Loucy (cell line): ENCODE measurements around the gene ZFP14.

Source experiments
- H2AFZ ChIP-seq: fragments of 200-600 bp; sonication (generic); 2 replicates; pipeline ENCODE4 v1.6.0; 2016; ENCODE audit warnings: antibody characterized with exemption, mild to moderate bottlenecking, low read length, moderate library complexity
- H3F3A ChIP-seq: fragments of 200-600 bp; 2 replicates; pipeline ENCODE4 v1.6.0; 2016; ENCODE audit warnings: antibody characterized with exemption, low read depth, mild to moderate bottlenecking
- H3K27me3 ChIP-seq: fragments of 200-600 bp; sonication (generic); 2 replicates; pipeline ENCODE4 v1.6.1; 2014; ENCODE audit warnings: low read length, mild to moderate bottlenecking; ENCODE audit not compliant: insufficient read depth, poor library complexity, severe bottlenecking
- H3K36me3 ChIP-seq: fragments of 200-600 bp; sonication (generic); 2 replicates; pipeline ENCODE4 v1.6.1; 2016; ENCODE audit warnings: low read length; ENCODE audit not compliant: insufficient read depth
- H3K4me1 ChIP-seq: fragments of 200-600 bp; sonication (generic); 2 replicates; pipeline ENCODE4 v1.5.1; 2014; ENCODE audit warnings: low read length, mild to moderate bottlenecking; ENCODE audit not compliant: insufficient read depth, poor library complexity, severe bottlenecking
- H3K4me2 ChIP-seq: fragments of 200-600 bp; sonication (generic); 2 replicates; pipeline ENCODE4 v1.6.0; 2014; ENCODE audit warnings: antibody characterized with exemption, low read length, low read depth, mild to moderate bottlenecking; ENCODE audit not compliant: poor library complexity, severe bottlenecking
- H3K4me3 ChIP-seq: fragments of 200-600 bp; sonication (generic); 2 replicates; pipeline ENCODE4 v1.5.1; 2014; ENCODE audit warnings: low read length, mild to moderate bottlenecking, mixed read lengths; ENCODE audit not compliant: poor library complexity, severe bottlenecking
- H3K79me2 ChIP-seq: fragments of 200-600 bp; sonication (generic); 2 replicates; pipeline ENCODE4 v1.6.1; 2014; ENCODE audit warnings: low read length; ENCODE audit not compliant: insufficient read depth
- H3K9ac ChIP-seq: fragments of 200-600 bp; sonication (generic); 2 replicates; pipeline ENCODE4 v1.6.0; 2014; ENCODE audit warnings: mild to moderate bottlenecking, low read depth, low read length, moderate library complexity; ENCODE audit not compliant: poor library complexity, severe bottlenecking
- H3K9me2 ChIP-seq: fragments of 200-600 bp; sonication (generic); replicated peaks from 2 replicates; pipeline ENCODE4 v1.6.1; 2016; ENCODE audit warnings: low read depth, low read length, mixed read lengths
- H3K9me3 ChIP-seq: fragments of 200-600 bp; sonication (generic); 2 replicates; pipeline ENCODE4 v1.6.1; 2014; ENCODE audit warnings: mild to moderate bottlenecking, antibody characterized with exemption, low read length, low read depth; ENCODE audit not compliant: insufficient read depth
- H4K20me1 ChIP-seq: fragments of 200-600 bp; sonication (generic); 2 replicates; pipeline ENCODE4 v1.6.0; 2014; ENCODE audit warnings: antibody characterized with exemption, low read length, mild to moderate bottlenecking; ENCODE audit not compliant: insufficient read depth, poor library complexity, severe bottlenecking
- EZH2phosphoT487 ChIP-seq: fragments of 200-600 bp; IDR thresholded peaks from 2 replicates; pipeline ENCODE4 v1.6.1; 2018; ENCODE audit warnings: antibody characterized with exemption, mild to moderate bottlenecking, moderate library complexity, borderline replicate concordance
- TF ChIP-seq, protein P1 (sequence below): fragments of 200-600 bp; sonication (generic); conservative IDR thresholded peaks from 2 replicates; pipeline ENCODE4 v1.5.1; 2014; ENCODE audit warnings: mild to moderate bottlenecking, antibody characterized with exemption, low read length

The ZFP14 gene

DNA sequence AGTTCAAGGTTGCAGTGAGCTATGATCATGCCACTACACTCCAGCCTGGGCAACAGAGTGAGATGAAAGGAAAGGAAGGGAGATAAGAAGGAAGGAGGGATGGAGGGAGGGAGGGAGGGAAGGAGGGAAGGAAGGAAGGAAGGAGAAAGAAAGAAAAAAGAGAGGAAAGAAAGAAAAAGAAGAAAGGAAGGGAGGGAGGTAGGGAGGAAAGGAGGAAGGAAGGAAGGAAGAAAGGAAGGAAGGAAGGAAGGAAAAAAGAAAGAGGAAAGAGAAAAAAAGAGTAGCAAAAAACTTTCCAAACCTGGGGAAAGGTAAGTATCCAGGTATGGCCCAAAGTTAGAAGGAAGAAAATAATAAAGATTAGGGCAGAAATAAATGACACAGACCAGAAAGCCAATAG, 7.1 kb downstream of the ZFP14 start:
- H3F3A ChIP-seq, result no peaks in the 10 kb centered on the region
- no peak overlapping the region for H3K9ac ChIP-seq
- peaks cover 14% of the 10 kb centered on the region; the same call in 1 of the 2 replicates for H3K79me2 ChIP-seq
- peaks cover 3% of the 10 kb centered on the region; the same call in 1 of the 2 replicates for H3K36me3 ChIP-seq
- H3K9me2 ChIP-seq, result no peaks in the 10 kb centered on the region
- no peaks in the 10 kb centered on the region for H3K4me1 ChIP-seq
- H3K9me3 ChIP-seq, result peaks cover 3% of the 10 kb centered on the region; the same call in 1 of the 2 replicates
- H3K4me2 ChIP-seq, result no peak overlapping the region
- no peaks in the 10 kb centered on the region for H3K27me3 ChIP-seq
- no peak overlapping the region for H3K4me3 ChIP-seq
- H2AFZ ChIP-seq, result no peak overlapping the region
- H4K20me1 ChIP-seq, result no peaks in the 10 kb centered on the region
- TF ChIP-seq, protein P1, sequence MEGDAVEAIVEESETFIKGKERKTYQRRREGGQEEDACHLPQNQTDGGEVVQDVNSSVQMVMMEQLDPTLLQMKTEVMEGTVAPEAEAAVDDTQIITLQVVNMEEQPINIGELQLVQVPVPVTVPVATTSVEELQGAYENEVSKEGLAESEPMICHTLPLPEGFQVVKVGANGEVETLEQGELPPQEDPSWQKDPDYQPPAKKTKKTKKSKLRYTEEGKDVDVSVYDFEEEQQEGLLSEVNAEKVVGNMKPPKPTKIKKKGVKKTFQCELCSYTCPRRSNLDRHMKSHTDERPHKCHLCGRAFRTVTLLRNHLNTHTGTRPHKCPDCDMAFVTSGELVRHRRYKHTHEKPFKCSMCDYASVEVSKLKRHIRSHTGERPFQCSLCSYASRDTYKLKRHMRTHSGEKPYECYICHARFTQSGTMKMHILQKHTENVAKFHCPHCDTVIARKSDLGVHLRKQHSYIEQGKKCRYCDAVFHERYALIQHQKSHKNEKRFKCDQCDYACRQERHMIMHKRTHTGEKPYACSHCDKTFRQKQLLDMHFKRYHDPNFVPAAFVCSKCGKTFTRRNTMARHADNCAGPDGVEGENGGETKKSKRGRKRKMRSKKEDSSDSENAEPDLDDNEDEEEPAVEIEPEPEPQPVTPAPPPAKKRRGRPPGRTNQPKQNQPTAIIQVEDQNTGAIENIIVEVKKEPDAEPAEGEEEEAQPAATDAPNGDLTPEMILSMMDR, result no peak
- no peak for TF ChIP-seq EZH2phosphoT487

DNA sequence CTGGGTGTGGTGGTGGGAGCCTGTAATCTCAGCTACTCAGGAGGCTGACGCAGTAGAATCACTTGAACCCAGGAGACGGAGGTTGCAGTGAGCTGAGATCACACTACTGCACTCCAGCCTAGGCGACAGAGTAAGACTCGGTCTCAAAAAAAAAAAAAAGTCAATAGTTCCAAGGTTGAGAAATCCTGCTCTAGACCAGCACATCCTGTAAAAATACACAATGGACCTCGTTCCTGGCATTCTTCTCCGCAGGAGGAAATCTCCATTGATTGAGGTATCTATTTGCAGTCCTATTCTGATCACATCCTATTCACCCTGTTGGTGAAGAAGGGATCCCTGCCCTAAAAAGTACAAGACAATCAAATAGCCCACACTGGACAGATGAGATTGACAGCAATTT, 15.2 kb downstream of the ZFP14 start:
- H3K36me3 ChIP-seq, result peaks cover 42% of the 10 kb centered on the region
- TF ChIP-seq, protein P1, result no peak
- TF ChIP-seq EZH2phosphoT487, result no peak
- H2AFZ ChIP-seq, result no peak overlapping the region
- H3K9ac ChIP-seq, result no peak overlapping the region
- H3K9me2 ChIP-seq, result no peaks in the 10 kb centered on the region
- no peaks in the 10 kb centered on the region for H3K4me1 ChIP-seq
- no peaks in the 10 kb centered on the region for H3K9me3 ChIP-seq
- H3K79me2 ChIP-seq, result no peaks in the 10 kb centered on the region
- H4K20me1 ChIP-seq, result no peaks in the 10 kb centered on the region
- no peaks in the 10 kb centered on the region for H3F3A ChIP-seq
- no peak overlapping the region for H3K4me2 ChIP-seq
- H3K27me3 ChIP-seq, result no peaks in the 10 kb centered on the region
- H3K4me3 ChIP-seq, result no peak overlapping the region

DNA sequence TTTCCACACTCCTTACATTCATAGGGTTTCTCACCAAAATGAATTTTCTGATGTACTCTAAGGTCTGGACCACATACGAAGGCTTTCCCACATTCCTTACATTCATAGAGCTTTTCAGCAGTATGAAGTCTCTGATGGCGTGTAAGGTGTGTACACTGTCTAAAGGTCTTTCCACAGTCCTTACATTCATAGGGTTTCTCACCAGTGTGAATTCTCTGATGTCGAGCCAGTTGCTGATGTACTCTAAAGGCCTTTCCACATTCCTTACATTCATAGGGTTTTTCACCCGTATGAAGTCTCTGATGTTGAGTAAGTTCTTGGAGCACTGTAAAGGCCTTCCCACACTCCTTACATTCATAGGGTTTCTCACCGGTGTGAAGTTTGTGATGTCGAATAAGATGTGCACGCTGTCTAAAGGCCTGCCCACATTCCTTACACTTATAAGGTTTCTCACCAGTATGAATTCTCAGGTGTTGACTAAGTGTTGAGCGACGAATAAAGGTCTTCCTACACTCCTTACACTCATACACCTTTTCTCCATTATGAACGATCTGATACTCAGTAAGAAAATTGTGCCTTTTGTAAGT, 38.1 kb downstream of the ZFP14 start:
- no peak overlapping the region for H3K4me3 ChIP-seq
- no peaks in the 10 kb centered on the region for H4K20me1 ChIP-seq
- no peaks in the 10 kb centered on the region for H3K4me1 ChIP-seq
- no peak for TF ChIP-seq EZH2phosphoT487
- TF ChIP-seq, protein P1, result no peak
- no peak overlapping the region for H3K4me2 ChIP-seq
- H3K9ac ChIP-seq, result no peak overlapping the region
- H3K79me2 ChIP-seq, result no peaks in the 10 kb centered on the region
- H3K9me3 ChIP-seq, result peaks cover 8% of the 10 kb centered on the region; the same call in 1 of the 2 replicates
- no peaks in the 10 kb centered on the region for H3K9me2 ChIP-seq
- no peaks in the 10 kb centered on the region for H3F3A ChIP-seq
- H2AFZ ChIP-seq, result no peak overlapping the region
- H3K36me3 ChIP-seq, result peaks cover 10% of the 10 kb centered on the region; the same call in 1 of the 2 replicates
- no peaks in the 10 kb centered on the region for H3K27me3 ChIP-seq
